Activated CD8-positive, alpha-beta memory T cell treated with anti-CD3 and anti-CD28 coated beads, Interleukin-2, amount 50 U/mL, for 1 hour (primary cell): Measurements from ENCODE around the gene SMAD7.
"Not testable (repeated sequence)": the region's sequence is repeated elsewhere in the genome, so short reads cannot be mapped to it uniquely, and the experiment has no call there.

Source experiments
- DNase-seq: peaks from one replicate; pipeline ENCODE4 v3.0.0-alpha.2; 2020; ENCODE audit errors: extremely low read depth

Gene SMAD7

GRCh38 chr18:48878471-48878870 lies 72.3 kb downstream of the SMAD7 start:
- no peak for DNase-seq

GRCh38 chr18:48877941-48878340 lies 72.8 kb downstream of the SMAD7 start:
- no peak for DNase-seq

GRCh38 chr18:48876590-48876989 lies 74.2 kb downstream of the SMAD7 start:
- no peak for DNase-seq

- DNase-seq, result no peak
Observed at GRCh38 chr18:48875942-48876511, 74.7 kb downstream of the SMAD7 start.

- no peak for DNase-seq
Observed at GRCh38 chr18:48875314-48875941, 75.3 kb downstream of the SMAD7 start.

GRCh38 chr18:48874701-48875162 lies 76.0 kb downstream of the SMAD7 start:
- no peak for DNase-seq

- no peak for DNase-seq
Observed at GRCh38 chr18:48874233-48874632, 76.5 kb downstream of the SMAD7 start.

GRCh38 chr18:48872234-48873145 lies 78.3 kb downstream of the SMAD7 start:
- no peak for DNase-seq

GRCh38 chr18:48871391-48872166 lies 79.2 kb downstream of the SMAD7 start:
- DNase-seq, result no peak

- not testable (repeated sequence) for DNase-seq
Observed at GRCh38 chr18:48870926-48871325, 79.8 kb downstream of the SMAD7 start.
